Mucosa of rectum (tissue), 2 donors: ENCODE measurements around the gene PDCD11.

Experiments
- H3K27ac ChIP-seq, 2 donors: one replicate each; pipeline ENCODE4 v1.7.0; 2013; ENCODE audit warnings: inconsistent platforms in 2 of 2, low read depth in 2 of 2, low read length in 2 of 2
- H3K27me3 ChIP-seq, 2 donors: one replicate each; pipeline ENCODE4 v1.7.0; 2013; ENCODE audit warnings: low read length in 2 of 2; ENCODE audit not compliant: control insufficient read depth in 2 of 2, insufficient read depth in 2 of 2
- H3K36me3 ChIP-seq, 2 donors: one replicate each; pipeline ENCODE4 v1.7.0; 2013; ENCODE audit warnings: low read length in 2 of 2; ENCODE audit not compliant: control insufficient read depth in 2 of 2, insufficient read depth in 2 of 2
- H3K4me1 ChIP-seq, 2 donors: one replicate each; pipeline ENCODE4 v1.7.0; 2013; ENCODE audit warnings: low read length in 2 of 2, mild to moderate bottlenecking in 1 of 2; ENCODE audit not compliant: control insufficient read depth in 2 of 2, insufficient read depth in 2 of 2
- H3K4me3 ChIP-seq, 2 donors: one replicate each; pipeline ENCODE4 v1.7.0; 2013; ENCODE audit warnings: low read length in 2 of 2
- H3K9ac ChIP-seq, 2 donors: one replicate each; pipeline ENCODE4 v1.7.0; 2013; ENCODE audit warnings: low read length in 2 of 2, low read depth in 1 of 2, mild to moderate bottlenecking in 1 of 2
- H3K9me3 ChIP-seq, 2 donors: one replicate each; pipeline ENCODE4 v1.7.0; 2013; ENCODE audit warnings: low read length in 2 of 2; ENCODE audit not compliant: control insufficient read depth in 2 of 2
- donor health status: healthy.
- donor health status: Normal muscosa, but diverticular disease.

The PDCD11 gene

DNA sequence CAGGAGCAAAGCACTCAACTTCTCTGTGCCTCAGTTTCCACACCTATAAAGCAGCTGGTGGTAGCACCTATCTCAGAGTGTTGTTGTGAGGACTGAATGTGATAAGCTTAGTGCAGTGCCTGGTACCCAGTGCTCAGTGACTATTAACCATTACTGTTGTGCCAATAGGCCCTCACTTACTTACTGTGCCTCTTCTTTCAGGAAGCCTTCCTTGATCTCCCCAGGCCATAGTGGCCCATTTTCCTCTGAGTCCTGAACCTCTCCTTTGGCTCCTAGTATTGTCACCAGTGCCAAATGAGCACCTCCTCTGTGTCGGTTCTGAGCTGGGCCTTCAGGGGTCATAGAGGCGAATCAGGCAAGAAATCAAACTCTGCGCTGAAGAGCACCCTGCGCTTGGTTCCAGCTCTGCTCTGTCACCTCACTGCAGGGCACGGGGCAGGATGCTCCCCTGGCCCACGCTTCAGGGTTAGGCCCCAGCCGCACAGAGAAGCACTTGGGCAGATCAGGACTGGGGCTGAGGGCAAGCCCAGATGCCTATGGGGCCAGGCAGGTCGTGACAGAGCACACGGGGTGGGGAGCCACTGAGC is 59.7 kb downstream of the PDCD11 start:
- Histone ChIP-seq H3K4me3 (no peak overlapping the region), H3K4me1 (peaks cover 3 to 4% of the 10 kb centered on the region in 2 donors), H3K9me3 (no peaks in the 10 kb centered on the region), H3K27me3 (no peaks in the 10 kb centered on the region), H3K9ac (no peak overlapping the region), H3K27ac (no peak overlapping the region), H3K36me3 (no peaks in the 10 kb centered on the region)

DNA sequence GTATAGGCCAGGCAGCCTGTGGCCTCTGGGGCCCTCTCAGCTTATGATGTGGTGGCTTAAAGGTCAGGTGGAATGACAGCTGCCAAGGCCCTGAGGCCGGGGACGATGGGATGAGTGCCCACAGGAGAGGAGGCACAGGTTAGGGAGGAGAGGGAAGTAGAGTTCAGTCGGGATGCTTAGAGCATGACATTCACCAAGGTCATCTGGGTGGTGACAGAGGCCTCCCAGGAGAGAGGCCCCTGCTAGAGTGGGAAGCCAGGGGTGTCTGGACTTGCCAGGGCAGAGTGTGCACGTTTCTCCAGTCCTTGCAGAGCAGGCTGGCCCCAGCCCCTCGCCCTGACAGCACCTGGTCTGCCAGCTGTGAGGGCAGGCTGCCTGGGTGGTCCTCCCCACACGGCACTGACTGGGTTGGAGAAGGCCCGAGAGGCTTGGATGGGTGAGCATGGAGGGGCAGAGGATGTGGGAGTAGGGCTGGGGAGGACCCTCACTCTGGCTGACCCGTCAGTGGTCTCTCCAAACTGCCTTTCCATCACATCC is 60.8 kb downstream of the PDCD11 start:
- H3K9ac ChIP-seq: no peak overlapping the region
- no peak overlapping the region for H3K4me3 ChIP-seq
- no peaks in the 10 kb centered on the region for H3K36me3 ChIP-seq
- H3K27ac ChIP-seq: no peak overlapping the region
- H3K4me1 ChIP-seq: peaks cover 3% of the 10 kb centered on the region in 2 donors
- no peaks in the 10 kb centered on the region for H3K9me3 ChIP-seq
- no peaks in the 10 kb centered on the region for H3K27me3 ChIP-seq

DNA sequence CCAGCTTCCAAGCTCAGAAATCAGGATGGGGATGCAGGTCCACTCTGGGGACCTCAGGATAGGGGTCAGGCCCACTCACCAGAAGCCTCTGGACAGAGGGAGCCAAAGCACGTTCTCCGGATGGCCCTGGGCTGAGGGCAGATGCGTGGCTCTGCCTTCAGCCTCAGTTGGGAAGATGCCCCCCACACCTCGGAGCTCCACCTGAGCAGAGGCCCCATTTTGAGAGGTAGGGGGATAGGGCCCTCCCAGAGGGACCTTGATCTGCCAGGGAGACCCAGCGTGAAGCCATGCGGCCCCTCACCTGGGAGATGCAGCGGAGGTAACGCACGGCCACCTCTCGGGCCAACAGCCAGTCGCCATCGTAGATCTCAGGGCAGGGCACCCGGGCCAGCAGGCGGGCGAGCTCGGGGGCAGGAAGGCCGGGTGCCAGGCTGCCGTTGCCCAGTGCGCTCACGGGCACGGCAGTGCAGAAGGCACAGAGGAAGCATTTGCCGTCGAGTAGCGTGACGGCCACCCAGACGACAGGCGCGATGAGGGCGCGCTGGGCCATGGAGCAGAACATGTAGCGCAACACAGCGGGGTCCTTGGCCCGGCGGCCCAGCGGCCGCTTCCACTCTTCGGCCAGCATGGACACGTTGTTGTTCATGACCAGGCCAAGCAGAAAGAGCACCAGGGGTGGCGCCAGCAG is 61.6 kb downstream of the PDCD11 start:
- H3K4me3 ChIP-seq: no peak overlapping the region
- no peak overlapping the region for H3K27ac ChIP-seq
- H3K4me1 ChIP-seq: no peaks in the 10 kb centered on the region
- H3K9me3 ChIP-seq: no peaks in the 10 kb centered on the region
- H3K27me3 ChIP-seq: no peaks in the 10 kb centered on the region
- H3K36me3 ChIP-seq: no peaks in the 10 kb centered on the region
- H3K9ac ChIP-seq: no peak overlapping the region

DNA sequence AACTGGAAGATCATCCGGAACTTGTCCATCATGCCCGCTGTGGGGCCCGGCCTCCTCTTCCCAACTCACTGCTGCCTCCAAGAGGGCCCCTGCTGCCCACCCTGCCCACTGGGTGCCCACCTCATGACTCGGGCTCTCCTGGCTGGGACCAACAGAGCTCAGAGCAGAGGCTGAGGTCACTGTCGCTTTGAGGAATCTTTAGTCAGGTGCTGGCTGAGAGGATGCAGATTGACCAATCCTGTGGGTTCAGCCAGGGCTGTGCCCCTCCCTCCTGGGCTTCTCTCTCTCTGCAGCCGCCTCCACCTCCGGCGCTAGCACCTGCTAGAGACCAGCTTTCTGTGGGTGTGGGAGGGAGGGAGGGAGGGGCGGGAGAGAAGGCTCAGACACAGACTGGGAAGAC is 62.3 kb downstream of the PDCD11 start, which contains the start of gene CALHM1:
TSS of gene CALHM1 (minus strand) at position 181 of the 400 bp plus-strand sequence. CDS start at position 32, 149 bp downstream.
- no peaks in the 10 kb centered on the region for H3K36me3 ChIP-seq
- no peak within 1 kb of the TSS for H3K9ac ChIP-seq
- H3K9me3 ChIP-seq: no peaks in the 10 kb centered on the region
- H3K4me1 ChIP-seq: no peaks in the 10 kb centered on the region
- H3K27me3 ChIP-seq: no peaks in the 10 kb centered on the region
- H3K27ac ChIP-seq: no peak within 1 kb of the TSS
- H3K4me3 ChIP-seq: no peak within 1 kb of the TSS

DNA sequence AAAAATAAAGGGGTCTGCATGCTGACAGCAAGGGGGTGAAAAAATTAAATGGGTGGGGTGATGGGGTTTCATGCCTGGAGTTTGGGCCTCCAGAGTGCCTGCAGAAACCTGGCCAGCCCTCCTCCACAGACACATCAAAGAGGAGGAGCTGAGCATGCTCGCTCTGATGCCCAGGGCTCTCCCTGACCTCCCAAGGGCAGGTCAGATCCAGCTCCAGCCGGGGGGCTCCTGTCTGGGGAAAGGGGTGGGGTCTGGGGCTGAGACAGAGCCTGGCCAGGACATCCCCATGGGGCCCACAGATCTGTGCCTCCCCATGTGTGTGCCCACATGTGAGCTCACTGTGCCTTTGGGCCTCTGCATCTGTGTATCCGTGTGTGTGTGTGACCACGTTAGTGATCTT is 63.2 kb downstream of the PDCD11 start:
- Histone ChIP-seq H3K4me3 (no peak overlapping the region), H3K9ac (no peak overlapping the region), H3K27ac (no peak overlapping the region), H3K9me3 (no peaks in the 10 kb centered on the region), H3K36me3 (no peaks in the 10 kb centered on the region), H3K27me3 (no peaks in the 10 kb centered on the region), H3K4me1 (no peaks in the 10 kb centered on the region)

DNA sequence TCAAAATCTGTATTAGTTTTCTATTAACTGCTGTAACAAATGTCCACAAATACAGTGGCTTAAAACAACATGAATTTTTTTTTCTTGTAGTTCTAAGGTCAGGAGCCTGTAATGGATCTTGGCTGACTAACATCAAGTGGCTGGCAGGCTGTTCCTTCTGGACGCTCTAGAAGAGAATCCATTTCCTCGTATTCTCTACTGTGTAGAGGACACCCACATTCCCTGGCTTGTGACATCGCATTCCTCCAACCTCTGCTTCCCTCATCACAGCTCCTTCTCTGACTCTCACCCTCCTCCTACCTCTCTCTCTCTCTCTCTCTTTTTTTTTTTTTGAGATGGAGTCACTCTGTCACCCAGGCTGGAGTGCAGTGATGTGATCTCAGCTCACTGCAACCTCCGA is 67.1 kb downstream of the PDCD11 start:
- Histone ChIP-seq H3K4me1 (no peaks in the 10 kb centered on the region), H3K9me3 (no peaks in the 10 kb centered on the region), H3K27me3 (no peaks in the 10 kb centered on the region), H3K4me3 (no peak overlapping the region), H3K36me3 (no peaks in the 10 kb centered on the region), H3K9ac (no peak overlapping the region), H3K27ac (no peak overlapping the region)

DNA sequence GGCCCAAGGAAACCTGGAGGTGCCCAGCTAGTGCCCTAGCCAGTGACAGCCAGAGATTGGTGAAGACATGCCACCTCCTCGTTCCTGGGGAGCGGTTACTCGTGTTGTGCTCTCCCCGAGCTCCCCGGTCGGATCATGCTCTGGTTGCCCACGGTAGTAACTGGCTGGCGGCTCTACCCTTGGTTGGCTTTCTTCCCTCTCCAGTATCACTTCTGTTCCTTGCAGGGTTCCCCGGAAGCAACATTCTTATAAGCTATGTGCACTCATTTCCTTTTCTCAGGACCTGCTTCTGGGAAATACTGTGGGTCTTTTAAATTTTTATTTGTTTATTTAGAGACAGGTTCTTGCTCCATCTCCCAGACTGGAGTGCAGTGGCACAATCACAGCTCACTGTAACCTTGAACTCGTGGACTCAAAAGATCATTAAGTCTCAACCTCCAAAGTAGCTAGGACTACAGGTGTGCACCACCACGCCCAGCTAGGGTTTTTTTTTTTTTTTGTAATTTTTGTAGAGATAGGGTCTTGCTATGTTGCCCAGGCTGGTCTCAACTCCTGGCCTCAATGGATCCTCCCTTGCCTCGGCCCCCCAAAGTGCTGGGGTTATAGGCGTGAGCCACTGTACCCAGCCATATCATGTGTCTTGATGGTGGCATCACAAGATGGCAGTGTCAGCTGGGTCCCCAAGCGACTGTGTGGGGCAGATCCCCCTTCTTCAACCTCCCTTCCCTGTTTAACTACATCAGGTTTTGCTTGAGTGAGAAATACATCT is 69.2 kb downstream of the PDCD11 start:
- no peaks in the 10 kb centered on the region for H3K36me3 ChIP-seq
- peaks cover 0 to 1% of the 10 kb centered on the region in 2 donors for H3K4me1 ChIP-seq
- H3K9ac ChIP-seq: no peak overlapping the region
- H3K9me3 ChIP-seq: no peaks in the 10 kb centered on the region
- no peak overlapping the region for H3K27ac ChIP-seq
- no peaks in the 10 kb centered on the region for H3K27me3 ChIP-seq
- H3K4me3 ChIP-seq: no peak overlapping the region

DNA sequence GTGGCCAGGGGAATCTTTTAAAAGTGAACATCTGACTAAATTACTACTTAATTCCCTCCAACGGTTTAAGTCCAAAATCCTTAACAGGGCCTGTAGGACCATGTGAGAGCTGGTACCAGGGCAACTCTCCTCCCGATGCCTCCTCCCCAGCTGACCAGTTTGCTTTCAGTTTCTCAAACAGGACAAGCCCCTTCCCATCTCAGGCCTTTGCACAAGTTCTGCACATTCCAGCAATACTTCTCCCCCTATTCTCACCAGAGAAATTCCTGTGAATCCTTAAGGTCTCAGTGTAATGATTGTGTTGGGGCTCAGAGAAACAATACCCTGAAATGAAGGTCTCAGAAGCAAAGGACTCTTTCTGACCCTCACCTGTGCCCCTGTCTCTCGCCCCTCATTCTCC is 70.3 kb downstream of the PDCD11 start:
- Histone ChIP-seq H3K9ac (no peak overlapping the region), H3K36me3 (no peaks in the 10 kb centered on the region), H3K4me3 (no peak overlapping the region), H3K4me1 (peaks cover 1 to 4% of the 10 kb centered on the region in 2 donors), H3K27ac (no peak overlapping the region), H3K9me3 (no peaks in the 10 kb centered on the region), H3K27me3 (no peaks in the 10 kb centered on the region)

DNA sequence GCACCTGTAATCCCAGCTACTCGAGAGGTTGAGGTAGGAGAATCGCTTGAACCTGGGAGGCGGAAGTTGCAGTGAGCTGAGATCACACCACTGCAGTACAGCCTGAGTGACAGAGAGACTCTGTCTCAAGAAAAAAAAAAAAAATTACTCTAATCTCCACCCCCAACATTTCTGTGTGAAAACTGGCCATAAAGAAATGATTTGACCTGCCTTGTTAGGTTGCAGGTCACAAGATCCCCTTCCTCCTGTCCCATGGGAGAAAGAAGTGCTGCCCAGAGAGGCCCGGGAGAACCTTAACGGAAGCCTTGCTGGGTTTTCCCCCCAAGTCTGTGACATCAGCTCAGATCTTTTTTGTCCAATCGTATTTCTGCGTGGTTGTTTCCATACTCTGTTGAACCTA is 71.0 kb downstream of the PDCD11 start:
- no peaks in the 10 kb centered on the region for H3K9me3 ChIP-seq
- H3K27me3 ChIP-seq: no peaks in the 10 kb centered on the region
- no peaks in the 10 kb centered on the region for H3K36me3 ChIP-seq
- H3K4me3 ChIP-seq: no peak overlapping the region
- no peak overlapping the region for H3K9ac ChIP-seq
- peaks cover 4 to 8% of the 10 kb centered on the region in 2 donors for H3K4me1 ChIP-seq
- H3K27ac ChIP-seq: no peak overlapping the region

DNA sequence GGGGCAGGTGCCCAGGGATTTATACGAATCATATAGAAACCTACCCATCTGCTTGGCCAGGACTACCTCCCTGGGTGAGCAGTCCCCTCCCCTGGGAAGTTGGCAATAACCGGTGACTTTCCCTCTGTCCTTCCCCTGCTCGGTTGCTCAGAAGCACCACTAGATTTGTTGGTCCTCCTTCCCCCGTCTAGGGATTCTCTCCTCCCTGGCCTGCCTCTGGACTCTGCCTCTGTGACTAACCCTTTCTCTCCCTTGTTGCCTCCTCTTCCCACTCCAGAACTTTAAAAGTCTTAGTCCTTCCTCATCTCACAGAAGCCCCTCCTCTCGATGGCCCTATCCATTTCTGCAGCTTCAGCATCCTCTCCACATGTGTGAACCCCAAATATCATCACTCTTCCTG is 72.8 kb downstream of the PDCD11 start:
- no peak overlapping the region for H3K27ac ChIP-seq
- H3K9me3 ChIP-seq: no peaks in the 10 kb centered on the region
- no peaks in the 10 kb centered on the region for H3K27me3 ChIP-seq
- peaks cover 4 to 8% of the 10 kb centered on the region in 2 donors for H3K4me1 ChIP-seq
- H3K36me3 ChIP-seq: no peaks in the 10 kb centered on the region
- no peak overlapping the region for H3K4me3 ChIP-seq
- no peak overlapping the region for H3K9ac ChIP-seq
